Urothelium cell line (cell line): ENCODE measurements around the gene RXFP4.
"Not testable (repeated sequence)": the region's sequence is repeated elsewhere in the genome, so short reads cannot be mapped to it uniquely, and the experiment has no call there.

Experiments
- DNase-seq: peaks from one replicate; pipeline ENCODE4 v3.0.0; 2011; ENCODE audit warnings: low spot score, mixed read lengths
- FAIRE-seq: peaks from 2 replicates; lab custom pipeline; 2011; peaks lifted over from hg19 to GRCh38; lab: Jason Lieb, UNC

RXFP4 gene

DNA sequence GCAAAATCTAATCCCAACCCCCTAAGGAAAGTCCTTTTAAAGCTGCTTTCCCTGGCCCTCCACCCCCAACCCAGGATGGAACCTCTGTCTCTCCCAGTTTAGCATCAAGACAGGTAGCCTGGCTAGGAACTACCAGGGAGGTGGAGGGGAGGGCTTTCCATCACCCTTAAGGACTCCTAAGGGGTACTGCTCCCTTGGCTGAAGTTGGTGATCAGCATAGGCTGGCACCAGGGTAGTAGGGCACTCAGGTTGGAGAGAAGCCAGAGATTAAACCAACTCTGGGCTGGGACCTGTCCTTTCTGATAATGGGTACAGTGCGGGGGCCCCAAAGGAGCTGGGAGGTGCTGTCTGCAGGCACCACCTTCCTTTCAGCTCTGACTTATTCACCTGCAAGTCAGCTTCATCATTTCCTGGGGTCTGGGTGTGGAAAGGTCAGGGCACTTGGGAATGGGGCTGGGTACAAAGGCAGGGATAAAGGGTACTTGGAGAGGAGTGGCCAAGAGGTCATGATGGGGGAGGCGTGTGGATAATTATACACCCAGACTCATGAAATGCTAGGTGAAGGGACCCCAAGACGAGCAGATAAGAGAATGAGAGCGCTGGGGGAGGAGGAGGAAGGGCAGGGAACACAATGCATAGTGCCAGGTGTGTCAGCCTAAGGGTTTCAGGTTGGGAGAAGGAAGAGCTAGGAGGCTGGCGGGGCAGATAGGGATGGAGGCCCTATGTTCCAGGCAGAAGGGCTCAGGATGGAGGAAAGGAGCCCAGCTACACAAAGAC lies 35.7 kb downstream of the RXFP4 start:
- FAIRE-seq, result no peak
- DNase-seq, result no peak

- peak; percentile 58 for DNase-seq
- no peak for FAIRE-seq
Observed at GRCh38 chr1:155977690-155978324, 36.4 kb downstream of the RXFP4 start.

GRCh38 chr1:155978325-155978972 lies 37.0 kb downstream of the RXFP4 start, which contains the start of gene ARHGEF2:
TSS of gene ARHGEF2 (minus strand) at chr1:155978547. CDS start at chr1:155978427, 120 bp downstream.
- FAIRE-seq (no peak), DNase-seq (peak; percentile 83)

GRCh38 chr1:155978973-155979429 lies 37.6 kb downstream of the RXFP4 start:
- FAIRE-seq, result no peak
- no peak for DNase-seq

DNA sequence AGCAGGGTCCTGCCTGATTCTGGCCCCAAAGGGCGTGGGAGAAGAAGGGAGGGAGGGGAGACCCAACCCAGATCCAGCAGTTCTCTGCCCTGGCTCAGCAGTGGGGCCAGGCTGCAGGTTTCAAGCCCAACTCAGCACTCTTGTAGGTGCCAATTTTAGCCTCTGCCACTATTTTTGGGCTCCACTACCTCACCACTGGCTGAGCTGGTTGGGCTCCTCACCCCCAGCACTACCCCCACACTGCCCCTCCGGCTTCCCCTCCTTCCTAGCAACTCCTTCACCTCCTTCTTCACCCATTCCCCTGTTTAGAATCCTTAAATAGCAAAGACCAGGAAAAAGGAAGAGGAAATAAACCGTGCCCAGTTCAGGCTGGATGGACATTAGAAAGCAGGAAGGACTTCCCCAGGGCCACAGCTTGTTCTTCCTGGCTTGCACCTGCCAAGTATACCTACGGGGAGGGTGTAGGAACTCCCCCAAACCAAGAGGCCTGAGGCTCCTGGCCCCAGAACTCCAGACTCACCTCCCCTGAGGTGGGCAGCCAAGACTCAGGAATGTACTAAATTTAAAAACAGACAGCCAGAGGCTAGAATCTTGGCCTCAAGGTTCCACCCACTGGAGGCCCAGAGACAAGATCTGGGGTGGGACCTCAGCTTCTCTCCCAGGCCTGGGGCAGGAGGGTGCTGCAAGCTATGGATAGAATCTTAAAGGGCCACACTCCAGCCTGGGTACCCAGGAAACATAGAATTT lies 38.3 kb downstream of the RXFP4 start:
- DNase-seq (no peak), FAIRE-seq (no peak)

GRCh38 chr1:155981266-155982088 lies 40.0 kb downstream of the RXFP4 start:
- DNase-seq (no peak), FAIRE-seq (no peak)

DNA sequence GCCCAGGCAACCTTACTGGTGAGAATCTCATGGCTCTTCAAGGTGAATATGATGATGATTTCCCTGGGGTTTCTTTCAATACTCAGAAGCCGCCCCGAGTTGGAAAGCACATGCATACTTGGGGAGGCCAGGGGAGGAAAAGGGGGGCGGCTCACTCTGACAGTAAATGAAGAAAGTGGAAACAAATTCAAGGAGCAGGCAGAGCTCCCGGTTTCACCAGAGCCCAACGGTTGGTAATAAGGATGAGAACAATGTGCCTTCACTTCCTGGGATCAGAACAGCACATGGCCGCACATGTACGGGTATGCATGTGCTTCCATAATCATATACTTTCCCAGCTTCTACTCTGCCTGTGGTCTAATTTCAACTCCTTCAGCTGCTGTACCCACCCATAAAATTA lies 40.7 kb downstream of the RXFP4 start:
- FAIRE-seq (no peak), DNase-seq (no peak)

DNA sequence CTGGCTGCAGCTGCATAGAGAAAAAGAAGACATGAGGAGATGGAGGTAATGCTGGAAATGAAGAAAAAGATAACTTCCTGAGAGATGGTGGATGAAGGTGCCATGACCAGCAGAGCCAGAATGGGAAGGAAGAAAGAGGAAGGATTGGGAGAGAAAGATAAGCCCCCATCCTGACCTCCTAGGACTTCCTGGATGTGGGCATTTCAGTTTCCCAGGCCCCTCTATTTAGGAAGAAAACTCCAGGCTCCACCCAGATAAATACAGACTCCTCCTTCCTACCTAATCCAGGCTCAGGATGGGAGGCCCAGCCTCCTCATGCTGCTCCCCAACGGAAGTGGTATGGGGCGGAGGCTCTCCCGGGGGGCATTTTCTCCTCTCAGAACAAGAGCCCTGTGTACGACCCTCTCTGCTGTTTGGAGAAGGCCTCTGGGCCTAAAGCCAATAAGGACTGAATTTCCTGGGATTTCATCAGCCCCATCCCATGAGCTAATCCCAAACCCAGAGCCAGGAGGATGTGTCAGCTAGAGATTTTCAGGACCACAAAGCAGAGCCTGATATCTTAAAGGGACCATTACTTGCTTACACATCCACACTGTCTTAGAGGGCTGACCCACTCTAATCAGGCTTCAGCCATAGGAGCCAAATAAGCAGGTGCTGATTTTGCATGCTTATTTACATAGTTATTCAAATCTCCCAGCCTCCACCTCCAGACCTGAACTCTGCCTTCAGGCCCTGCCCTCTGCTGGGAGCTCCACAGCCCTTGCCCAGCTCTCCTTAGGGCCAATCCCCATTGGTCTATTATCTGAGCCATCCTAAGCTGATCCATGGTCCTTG lies 42.0 kb downstream of the RXFP4 start:
- peak; percentile 68 for DNase-seq
- no peak for FAIRE-seq

GRCh38 chr1:155984341-155984740 lies 42.9 kb downstream of the RXFP4 start:
- no peak for DNase-seq
- FAIRE-seq, result no peak

GRCh38 chr1:155984903-155985645 lies 43.6 kb downstream of the RXFP4 start:
- DNase-seq, FAIRE-seq: not testable (repeated sequence)

GRCh38 chr1:155989242-155990004 lies 48.0 kb downstream of the RXFP4 start:
- peak; percentile 55 for FAIRE-seq

GRCh38 chr1:155990005-155990739 lies 48.7 kb downstream of the RXFP4 start:
- DNase-seq (no peak), FAIRE-seq (no peak)

More at GRCh38 chr1:155989242-155990004, 48.0 kb downstream of the RXFP4 start:
- peak; percentile 77 for DNase-seq
